HepG2 (cell line): ENCODE measurements around the gene PLA2G12A. TPM values are rescaled to one million over a fixed set of nuclear protein-coding genes. Genes with fewer than 3 reads are reported as not detected.

Source experiments
- ASH2L ChIP-seq: fragments of 300-600, 200-600 bp; sonication (generic); IDR thresholded peaks from 2 replicates; pipeline ENCODE4 v1.7.0; 2017; ENCODE audit warnings: low read depth, mild to moderate bottlenecking, moderate library complexity, mixed read lengths, low read length; ENCODE audit not compliant: insufficient read length
- DNMT1 ChIP-seq: sonication (generic); formaldehyde crosslinking; IDR thresholded peaks from 2 replicates; pipeline ENCODE4 v1.5.1; 2020; ENCODE audit warnings: mild to moderate bottlenecking, missing genetic modification reagents
- HOXA3 ChIP-seq: sonication (generic); formaldehyde crosslinking; IDR thresholded peaks from 2 replicates; pipeline ENCODE4 v1.5.0; 2020; ENCODE audit warnings: missing genetic modification reagents
- KDM3A ChIP-seq: IDR thresholded peaks from 2 replicates; pipeline ENCODE4 v1.6.1; 2018; ENCODE audit warnings: low read depth, missing compliant biosample characterization
- KLF6 ChIP-seq: IDR thresholded peaks from 2 replicates; pipeline ENCODE4 v1.8.0; 2016; ENCODE audit warnings: missing biosample characterization, missing genetic modification reagents
- MEIS2 ChIP-seq: sonication (generic); formaldehyde crosslinking; IDR thresholded peaks from 2 replicates; pipeline ENCODE4 v1.9.0; 2021; ENCODE audit warnings: mild to moderate bottlenecking, missing genetic modification reagents
- MYC ChIP-seq: sonication (generic); formaldehyde crosslinking; IDR thresholded peaks from 2 replicates; pipeline ENCODE4 v1.9.0; 2021; ENCODE audit warnings: missing genetic modification reagents, borderline replicate concordance
- NR1H2 ChIP-seq: sonication (generic); formaldehyde crosslinking; IDR thresholded peaks from 2 replicates; pipeline ENCODE4 v1.8.1; 2022; ENCODE audit warnings: low read depth, missing genetic modification reagents, borderline replicate concordance
- PAX8 ChIP-seq: sonication (generic); formaldehyde crosslinking; IDR thresholded peaks from 2 replicates; pipeline ENCODE4 v1.8.0; 2022; ENCODE audit warnings: mild to moderate bottlenecking, missing genetic modification reagents, borderline replicate concordance
- TARDBP ChIP-seq: sonication (generic); formaldehyde crosslinking; IDR thresholded peaks from 2 replicates; pipeline ENCODE4 v1.8.0; 2022; ENCODE audit warnings: mild to moderate bottlenecking, missing genetic modification reagents
- TBX3 ChIP-seq: fragments of 450-650 bp; IDR thresholded peaks from 2 replicates; pipeline ENCODE4 v1.6.1; 2017; ENCODE audit warnings: antibody characterized with exemption, mild to moderate bottlenecking, inconsistent platforms, borderline replicate concordance
- TEAD3 ChIP-seq: optimal IDR thresholded peaks from 2 replicates; pipeline ENCODE3; 2016; ENCODE audit warnings: borderline replicate concordance
- TOE1 ChIP-seq: sonication (generic); formaldehyde crosslinking; IDR thresholded peaks from 2 replicates; pipeline ENCODE4 v1.4.0; 2020; ENCODE audit warnings: mild to moderate bottlenecking, missing genetic modification reagents
- ZIK1 ChIP-seq: sonication (generic); formaldehyde crosslinking; IDR thresholded peaks from 2 replicates; pipeline ENCODE4 v1.5.0; 2020; ENCODE audit warnings: mild to moderate bottlenecking, low read depth, missing genetic modification reagents, borderline replicate concordance
- ZNF20 ChIP-seq: sonication (generic); formaldehyde crosslinking; IDR thresholded peaks from 2 replicates; pipeline ENCODE4 v1.4.0; 2020; ENCODE audit warnings: mild to moderate bottlenecking, moderate library complexity, missing genetic modification reagents
- ZNF224 ChIP-seq: sonication (generic); formaldehyde crosslinking; IDR thresholded peaks from 2 replicates; pipeline ENCODE4 v1.5.0; 2020; ENCODE audit warnings: mild to moderate bottlenecking, missing genetic modification reagents
- ZNF335 ChIP-seq: sonication (generic); formaldehyde crosslinking; IDR thresholded peaks from 2 replicates; pipeline ENCODE4 v1.4.0; 2020; ENCODE audit warnings: missing genetic modification reagents
- ZNF557 ChIP-seq: sonication (generic); formaldehyde crosslinking; IDR thresholded peaks from 2 replicates; pipeline ENCODE4 v1.4.0; 2020; ENCODE audit warnings: missing genetic modification reagents
- ZNF569 ChIP-seq: sonication (generic); formaldehyde crosslinking; IDR thresholded peaks from 2 replicates; pipeline ENCODE4 v1.5.0; 2020; ENCODE audit warnings: mild to moderate bottlenecking, missing genetic modification reagents, moderate library complexity, borderline replicate concordance
- ZNF724P ChIP-seq: sonication (generic); formaldehyde crosslinking; IDR thresholded peaks from 2 replicates; pipeline ENCODE4 v1.8.0; 2022; ENCODE audit warnings: missing genetic modification reagents, borderline replicate concordance
- ZNF839 ChIP-seq: sonication (generic); formaldehyde crosslinking; IDR thresholded peaks from 2 replicates; pipeline ENCODE4 v1.4.0; 2020; ENCODE audit warnings: missing genetic modification reagents, mild to moderate bottlenecking, borderline replicate concordance
- ZNF883 ChIP-seq: sonication (generic); formaldehyde crosslinking; IDR thresholded peaks from 2 replicates; pipeline ENCODE4 v1.5.1; 2020; ENCODE audit warnings: mild to moderate bottlenecking, missing genetic modification reagents; ENCODE audit errors: not compliant biosample characterization
- polyA plus RNA-seq, 8 experiments: library from polyadenylated mRNA; depleted of rRNA in 3 of 8; stranded (reverse) in 7 of 8; unstranded in 1 of 8; fragments of >200 nt; fragmentation: Illumina TruSeq in 4 of 8; extraction: Trizol in 4 of 8; gene quantifications; 2 replicates each; pipeline versions ENCODE4 v1.2.1 to v1.2.3, GENCODE V29; 2011 to 2016; ENCODE audit warnings: low read depth in 4 of 8, missing spikeins in 1 of 8, mixed read lengths in 1 of 8; ENCODE audit not compliant: insufficient read depth in 1 of 8
- total RNA-seq, 5 experiments: library from RNA; depleted of rRNA; stranded (reverse); fragments of >200 nt; fragmentation: Illumina TruSeq; extraction: Trizol; gene quantifications; 2 replicates each; pipeline ENCODE4 v1.2.3, GENCODE V29; 2016; ENCODE audit warnings: low read depth in 1 of 5
- TF ChIP-seq, protein P1 (sequence below): sonication (generic); formaldehyde crosslinking; IDR thresholded peaks from 2 replicates; pipeline ENCODE4 v1.5.0; 2020; ENCODE audit warnings: missing genetic modification reagents
- TF ChIP-seq, protein P2 (sequence below): sonication (generic); formaldehyde crosslinking; IDR thresholded peaks from 2 replicates; pipeline ENCODE4 v1.5.0; 2020; ENCODE audit warnings: mild to moderate bottlenecking, missing genetic modification reagents
- TF ChIP-seq, protein P3 (sequence below): IDR thresholded peaks from 2 replicates; pipeline ENCODE4 v1.6.1; 2016
- TF ChIP-seq, protein P4 (sequence below): sonication (generic); formaldehyde crosslinking; IDR thresholded peaks from 2 replicates; pipeline ENCODE4 v1.8.0; 2022; ENCODE audit warnings: mild to moderate bottlenecking, missing genetic modification reagents, moderate library complexity

The PLA2G12A gene
- total and polyA plus RNA-seq, 2 of the 13 experiments (the other 11 are each of a cell fraction or from before 2014, with no cell fraction given), result 61.2 to 64.0 TPM

DNA sequence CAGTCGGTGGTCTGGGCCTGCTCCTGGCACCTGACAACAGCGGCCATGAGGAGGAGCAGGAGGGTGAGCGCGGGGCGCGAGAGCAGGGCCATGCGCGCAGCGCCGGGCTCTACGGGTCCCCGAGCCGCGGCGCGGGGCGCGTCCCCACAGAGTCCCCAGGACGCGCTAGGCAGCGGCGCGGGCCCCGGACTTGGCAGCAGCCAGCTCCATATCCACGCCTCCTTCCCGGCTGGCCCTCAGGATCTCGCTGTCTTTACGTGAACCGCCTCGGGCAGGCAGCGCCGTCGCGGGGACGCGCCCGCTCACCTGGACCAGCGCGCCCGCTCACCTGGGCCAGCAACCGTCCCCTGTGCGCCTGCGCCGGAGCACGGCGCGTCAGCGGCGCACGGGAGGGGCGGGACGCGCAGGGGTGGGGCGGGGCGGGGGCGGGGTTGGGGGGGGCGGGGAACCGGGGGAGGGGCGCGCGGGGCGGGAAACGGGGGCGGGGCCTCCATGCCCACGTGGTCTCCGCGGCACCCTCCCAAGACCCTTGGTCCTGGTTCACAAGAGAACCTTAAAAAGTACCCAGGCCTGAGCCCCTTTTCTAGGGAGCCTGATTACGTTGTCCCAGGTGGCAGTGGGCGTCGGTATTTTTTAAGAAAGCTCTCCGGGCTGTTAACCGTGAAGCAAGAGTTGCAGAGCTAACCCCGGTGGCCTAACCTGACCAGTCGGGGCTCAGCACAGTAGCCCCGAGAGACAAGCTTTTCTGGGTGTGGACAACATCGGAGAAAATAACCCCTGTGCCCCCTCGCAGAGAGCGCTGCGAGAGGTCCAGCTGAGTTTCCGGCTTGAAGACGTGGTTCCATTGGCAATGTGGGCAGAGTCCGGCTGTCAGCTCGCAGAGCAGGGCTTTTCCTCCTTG lies at the start of gene PLA2G12A (continued):
- TF ChIP-seq MYC (peak; percentile 79), HOXA3 (peak; percentile 34; the same call in 1 of the 2 replicates), PAX8 (CRISPR knock-in tag) (no peak), ZIK1 (CRISPR knock-in tag) (peak; percentile 55; the same call in 1 of the 2 replicates), ASH2L (peak; percentile 48), KDM3A (CRISPR knock-in tag) (no peak), ZNF335 (CRISPR knock-in tag) (no peak), DNMT1 (CRISPR knock-in tag) (no peak; the same call in 1 of the 2 replicates), KLF6 (CRISPR knock-in tag) (peak; percentile 75), TARDBP (CRISPR knock-in tag) (no peak; the same call in none of the 2 replicates), TOE1 (CRISPR knock-in tag) (no peak), TEAD3 (peak; percentile 35), TBX3 (no peak), ZNF557 (CRISPR knock-in tag) (no peak), ZNF569 (CRISPR knock-in tag) (no peak), MEIS2 (peak; percentile 35; the same call in 1 of the 2 replicates), ZNF839 (CRISPR knock-in tag) (no peak), NR1H2 (CRISPR knock-in tag) (no peak), ZNF20 (CRISPR knock-in tag) (no peak), ZNF224 (CRISPR knock-in tag) (no peak), ZNF724P (CRISPR knock-in tag) (no peak), ZNF883 (peak; percentile 41)
- TF ChIP-seq, protein P1, sequence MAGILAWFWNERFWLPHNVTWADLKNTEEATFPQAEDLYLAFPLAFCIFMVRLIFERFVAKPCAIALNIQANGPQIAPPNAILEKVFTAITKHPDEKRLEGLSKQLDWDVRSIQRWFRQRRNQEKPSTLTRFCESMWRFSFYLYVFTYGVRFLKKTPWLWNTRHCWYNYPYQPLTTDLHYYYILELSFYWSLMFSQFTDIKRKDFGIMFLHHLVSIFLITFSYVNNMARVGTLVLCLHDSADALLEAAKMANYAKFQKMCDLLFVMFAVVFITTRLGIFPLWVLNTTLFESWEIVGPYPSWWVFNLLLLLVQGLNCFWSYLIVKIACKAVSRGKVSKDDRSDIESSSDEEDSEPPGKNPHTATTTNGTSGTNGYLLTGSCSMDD, result no peak
- TF ChIP-seq, protein P2, sequence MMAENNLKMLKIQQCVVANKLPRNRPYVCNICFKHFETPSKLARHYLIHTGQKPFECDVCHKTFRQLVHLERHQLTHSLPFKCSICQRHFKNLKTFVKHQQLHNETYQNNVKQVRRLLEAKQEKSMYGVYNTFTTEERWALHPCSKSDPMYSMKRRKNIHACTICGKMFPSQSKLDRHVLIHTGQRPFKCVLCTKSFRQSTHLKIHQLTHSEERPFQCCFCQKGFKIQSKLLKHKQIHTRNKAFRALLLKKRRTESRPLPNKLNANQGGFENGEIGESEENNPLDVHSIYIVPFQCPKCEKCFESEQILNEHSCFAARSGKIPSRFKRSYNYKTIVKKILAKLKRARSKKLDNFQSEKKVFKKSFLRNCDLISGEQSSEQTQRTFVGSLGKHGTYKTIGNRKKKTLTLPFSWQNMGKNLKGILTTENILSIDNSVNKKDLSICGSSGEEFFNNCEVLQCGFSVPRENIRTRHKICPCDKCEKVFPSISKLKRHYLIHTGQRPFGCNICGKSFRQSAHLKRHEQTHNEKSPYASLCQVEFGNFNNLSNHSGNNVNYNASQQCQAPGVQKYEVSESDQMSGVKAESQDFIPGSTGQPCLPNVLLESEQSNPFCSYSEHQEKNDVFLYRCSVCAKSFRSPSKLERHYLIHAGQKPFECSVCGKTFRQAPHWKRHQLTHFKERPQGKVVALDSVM (CRISPR knock-in tag), result no peak
- TF ChIP-seq, protein P3, sequence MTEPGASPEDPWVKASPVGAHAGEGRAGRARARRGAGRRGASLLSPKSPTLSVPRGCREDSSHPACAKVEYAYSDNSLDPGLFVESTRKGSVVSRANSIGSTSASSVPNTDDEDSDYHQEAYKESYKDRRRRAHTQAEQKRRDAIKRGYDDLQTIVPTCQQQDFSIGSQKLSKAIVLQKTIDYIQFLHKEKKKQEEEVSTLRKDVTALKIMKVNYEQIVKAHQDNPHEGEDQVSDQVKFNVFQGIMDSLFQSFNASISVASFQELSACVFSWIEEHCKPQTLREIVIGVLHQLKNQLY (CRISPR knock-in tag), result no peak
- TF ChIP-seq, protein P4, sequence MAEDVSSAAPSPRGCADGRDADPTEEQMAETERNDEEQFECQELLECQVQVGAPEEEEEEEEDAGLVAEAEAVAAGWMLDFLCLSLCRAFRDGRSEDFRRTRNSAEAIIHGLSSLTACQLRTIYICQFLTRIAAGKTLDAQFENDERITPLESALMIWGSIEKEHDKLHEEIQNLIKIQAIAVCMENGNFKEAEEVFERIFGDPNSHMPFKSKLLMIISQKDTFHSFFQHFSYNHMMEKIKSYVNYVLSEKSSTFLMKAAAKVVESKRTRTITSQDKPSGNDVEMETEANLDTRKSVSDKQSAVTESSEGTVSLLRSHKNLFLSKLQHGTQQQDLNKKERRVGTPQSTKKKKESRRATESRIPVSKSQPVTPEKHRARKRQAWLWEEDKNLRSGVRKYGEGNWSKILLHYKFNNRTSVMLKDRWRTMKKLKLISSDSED (CRISPR knock-in tag), result 0 out of 2 replicates have a peak, but pooled peaks have one; percentile 77
